Neural cell (in vitro differentiated cells): ENCODE results near the gene ZNF566. TPM values are rescaled to one million over a fixed set of nuclear protein-coding genes. Genes with fewer than 3 reads are reported as not detected.

Experiments
- H2AFZ ChIP-seq: fragments of 200-600, 300-800 bp; sonication (generic), shearing (Covaris generic); 2 replicates; pipeline ENCODE4 v1.6.0; 2014; ENCODE audit warnings: low read depth, mild to moderate bottlenecking, antibody characterized with exemption, low read length, moderate library complexity
- H3F3A ChIP-seq: fragments of 200-600 bp; shearing (Covaris generic); 2 replicates; pipeline ENCODE4 v1.6.1; 2016; ENCODE audit warnings: mild to moderate bottlenecking, moderate library complexity, mixed read lengths, antibody characterized with exemption, low read length; ENCODE audit not compliant: insufficient read depth, poor library complexity, severe bottlenecking
- H3K27ac ChIP-seq: fragments of 200-600, 300-800 bp; sonication (generic), shearing (Covaris generic); 2 replicates; pipeline ENCODE4 v1.5.1; 2014; ENCODE audit warnings: mild to moderate bottlenecking, low read length, moderate library complexity
- H3K27me3 ChIP-seq: fragments of 300-800, 200-600 bp; sonication (generic), shearing (Covaris generic); 2 replicates; pipeline ENCODE4 v1.6.0; 2014; ENCODE audit warnings: mild to moderate bottlenecking, low read depth, low read length, moderate library complexity; ENCODE audit not compliant: insufficient read depth
- H3K36me3 ChIP-seq: fragments of 300-800, 200-600 bp; sonication (generic), shearing (Covaris generic); 2 replicates; pipeline ENCODE4 v1.5.1; 2014; ENCODE audit warnings: mild to moderate bottlenecking, antibody characterized with exemption, low read length, moderate library complexity; ENCODE audit not compliant: insufficient read depth
- H3K4me2 ChIP-seq: fragments of 300-800, 200-600 bp; sonication (generic), shearing (Covaris generic); 2 replicates; pipeline ENCODE4 v1.6.0; 2014; ENCODE audit warnings: mild to moderate bottlenecking, low read length
- H3K4me3 ChIP-seq: fragments of 300-800, 200-600 bp; sonication (generic), shearing (Covaris generic); 2 replicates; pipeline ENCODE4 v1.5.1; 2014; ENCODE audit warnings: mild to moderate bottlenecking, low read length, moderate library complexity
- H3K79me2 ChIP-seq: fragments of 200-600 bp; shearing (Covaris generic); replicated peaks from 2 replicates; pipeline ENCODE4 v1.6.0; 2014; ENCODE audit warnings: mild to moderate bottlenecking, low read length, moderate library complexity; ENCODE audit not compliant: insufficient read depth
- H3K9ac ChIP-seq: fragments of 300-800, 200-600 bp; sonication (generic), shearing (Covaris generic); 2 replicates; pipeline ENCODE4 v1.6.1; 2016; ENCODE audit warnings: mild to moderate bottlenecking, low read length, mixed read lengths
- H3K9me2 ChIP-seq: fragments of 200-600 bp; shearing (Covaris generic); 2 replicates; pipeline ENCODE4 v1.6.1; 2016; ENCODE audit warnings: mild to moderate bottlenecking, low read length, mixed read lengths; ENCODE audit not compliant: insufficient read depth
- H3K9me3 ChIP-seq: fragments of 200-600, 300-800 bp; sonication (generic), shearing (Covaris generic); 2 replicates; pipeline ENCODE4 v1.6.1; 2016; ENCODE audit warnings: mild to moderate bottlenecking, mixed run types, low read length, moderate library complexity, mixed read lengths
- H4K20me1 ChIP-seq: fragments of 200-600 bp; shearing (Covaris generic); 2 replicates; pipeline ENCODE4 v1.6.1; 2016; ENCODE audit warnings: mild to moderate bottlenecking, mixed run types; ENCODE audit not compliant: insufficient read depth
- EP300 ChIP-seq: fragments of 450-650 bp; conservative IDR thresholded peaks from 2 replicates; pipeline ENCODE4 v1.6.1; 2014; ENCODE audit warnings: antibody characterized with exemption, mild to moderate bottlenecking, moderate library complexity; ENCODE audit not compliant: poor library complexity, severe bottlenecking
- EZH2 ChIP-seq: fragments of 200-600, 300-800 bp; shearing (Covaris generic), sonication (generic); IDR thresholded peaks from 2 replicates; pipeline ENCODE4 v1.6.1; 2014; ENCODE audit warnings: antibody characterized with exemption, low read length, borderline replicate concordance, mild to moderate bottlenecking; ENCODE audit not compliant: insufficient read depth, poor library complexity, severe bottlenecking
- MXI1 ChIP-seq: fragments of 450-650 bp; conservative IDR thresholded peaks from 2 replicates; pipeline ENCODE4 v1.6.1; 2014; ENCODE audit warnings: antibody characterized with exemption, mild to moderate bottlenecking; ENCODE audit not compliant: poor library complexity, severe bottlenecking
- POLR2AphosphoS5 ChIP-seq: IDR thresholded peaks from 2 replicates; pipeline ENCODE4 v1.6.1; 2012
- RAD21 ChIP-seq: fragments of 450-650 bp; conservative IDR thresholded peaks from 2 replicates; pipeline ENCODE4 v1.6.1; 2014; ENCODE audit warnings: antibody characterized with exemption, mild to moderate bottlenecking, moderate library complexity
- SMC3 ChIP-seq: fragments of 450-650 bp; conservative IDR thresholded peaks from 2 replicates; pipeline ENCODE4 v1.6.1; 2014; ENCODE audit warnings: antibody characterized with exemption, mild to moderate bottlenecking, moderate library complexity; ENCODE audit not compliant: poor library complexity
- TAF1 ChIP-seq: IDR thresholded peaks from 2 replicates; pipeline ENCODE4 v1.6.1; 2012; ENCODE audit warnings: low read depth
- polyA plus RNA-seq: library from polyadenylated mRNA; depleted of rRNA; stranded (reverse); fragments of >200 nt; gene quantifications from 2 replicates; pipeline ENCODE4 v1.2.3, GENCODE V29; 2014
- TF ChIP-seq, protein P1 (sequence below): IDR thresholded peaks from 2 replicates; pipeline ENCODE4 v1.6.1; 2012; ENCODE audit warnings: borderline replicate concordance
- TF ChIP-seq, protein P2 (sequence below): fragments of 450-650 bp; IDR thresholded peaks from 2 replicates; pipeline ENCODE4 v1.5.1; 2014; ENCODE audit warnings: antibody characterized with exemption, mild to moderate bottlenecking, moderate library complexity; ENCODE audit not compliant: poor library complexity, severe bottlenecking

Gene ZNF566
- polyA plus RNA-seq, 1 donor from 2014 or later, result 28.9 TPM

GRCh38 chr19:36423925-36424324, 65.4 kb downstream of the ZNF566 start:
- no peaks in the 10 kb centered on the region for H3K79me2 ChIP-seq
- H3K27me3 ChIP-seq, result peaks cover 22% of the 10 kb centered on the region
- no peak overlapping the region for H2AFZ ChIP-seq
- no peak overlapping the region for H3K4me2 ChIP-seq
- no peak for TF ChIP-seq TAF1
- TF ChIP-seq MXI1, result no peak
- TF ChIP-seq, protein P1, sequence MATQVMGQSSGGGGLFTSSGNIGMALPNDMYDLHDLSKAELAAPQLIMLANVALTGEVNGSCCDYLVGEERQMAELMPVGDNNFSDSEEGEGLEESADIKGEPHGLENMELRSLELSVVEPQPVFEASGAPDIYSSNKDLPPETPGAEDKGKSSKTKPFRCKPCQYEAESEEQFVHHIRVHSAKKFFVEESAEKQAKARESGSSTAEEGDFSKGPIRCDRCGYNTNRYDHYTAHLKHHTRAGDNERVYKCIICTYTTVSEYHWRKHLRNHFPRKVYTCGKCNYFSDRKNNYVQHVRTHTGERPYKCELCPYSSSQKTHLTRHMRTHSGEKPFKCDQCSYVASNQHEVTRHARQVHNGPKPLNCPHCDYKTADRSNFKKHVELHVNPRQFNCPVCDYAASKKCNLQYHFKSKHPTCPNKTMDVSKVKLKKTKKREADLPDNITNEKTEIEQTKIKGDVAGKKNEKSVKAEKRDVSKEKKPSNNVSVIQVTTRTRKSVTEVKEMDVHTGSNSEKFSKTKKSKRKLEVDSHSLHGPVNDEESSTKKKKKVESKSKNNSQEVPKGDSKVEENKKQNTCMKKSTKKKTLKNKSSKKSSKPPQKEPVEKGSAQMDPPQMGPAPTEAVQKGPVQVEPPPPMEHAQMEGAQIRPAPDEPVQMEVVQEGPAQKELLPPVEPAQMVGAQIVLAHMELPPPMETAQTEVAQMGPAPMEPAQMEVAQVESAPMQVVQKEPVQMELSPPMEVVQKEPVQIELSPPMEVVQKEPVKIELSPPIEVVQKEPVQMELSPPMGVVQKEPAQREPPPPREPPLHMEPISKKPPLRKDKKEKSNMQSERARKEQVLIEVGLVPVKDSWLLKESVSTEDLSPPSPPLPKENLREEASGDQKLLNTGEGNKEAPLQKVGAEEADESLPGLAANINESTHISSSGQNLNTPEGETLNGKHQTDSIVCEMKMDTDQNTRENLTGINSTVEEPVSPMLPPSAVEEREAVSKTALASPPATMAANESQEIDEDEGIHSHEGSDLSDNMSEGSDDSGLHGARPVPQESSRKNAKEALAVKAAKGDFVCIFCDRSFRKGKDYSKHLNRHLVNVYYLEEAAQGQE, result no peak
- no peak for TF ChIP-seq EP300
- TF ChIP-seq SMC3, result no peak
- no peak for TF ChIP-seq RAD21
- TF ChIP-seq EZH2, result no peak
- TF ChIP-seq POLR2AphosphoS5, result no peak
- TF ChIP-seq, protein P2, sequence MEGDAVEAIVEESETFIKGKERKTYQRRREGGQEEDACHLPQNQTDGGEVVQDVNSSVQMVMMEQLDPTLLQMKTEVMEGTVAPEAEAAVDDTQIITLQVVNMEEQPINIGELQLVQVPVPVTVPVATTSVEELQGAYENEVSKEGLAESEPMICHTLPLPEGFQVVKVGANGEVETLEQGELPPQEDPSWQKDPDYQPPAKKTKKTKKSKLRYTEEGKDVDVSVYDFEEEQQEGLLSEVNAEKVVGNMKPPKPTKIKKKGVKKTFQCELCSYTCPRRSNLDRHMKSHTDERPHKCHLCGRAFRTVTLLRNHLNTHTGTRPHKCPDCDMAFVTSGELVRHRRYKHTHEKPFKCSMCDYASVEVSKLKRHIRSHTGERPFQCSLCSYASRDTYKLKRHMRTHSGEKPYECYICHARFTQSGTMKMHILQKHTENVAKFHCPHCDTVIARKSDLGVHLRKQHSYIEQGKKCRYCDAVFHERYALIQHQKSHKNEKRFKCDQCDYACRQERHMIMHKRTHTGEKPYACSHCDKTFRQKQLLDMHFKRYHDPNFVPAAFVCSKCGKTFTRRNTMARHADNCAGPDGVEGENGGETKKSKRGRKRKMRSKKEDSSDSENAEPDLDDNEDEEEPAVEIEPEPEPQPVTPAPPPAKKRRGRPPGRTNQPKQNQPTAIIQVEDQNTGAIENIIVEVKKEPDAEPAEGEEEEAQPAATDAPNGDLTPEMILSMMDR, result no peak
- H3F3A ChIP-seq, result no peaks in the 10 kb centered on the region
- no peaks in the 10 kb centered on the region for H3K9me2 ChIP-seq
- H3K4me3 ChIP-seq, result no peak overlapping the region
- peaks cover 7% of the 10 kb centered on the region for H3K9me3 ChIP-seq
- H4K20me1 ChIP-seq, result no peaks in the 10 kb centered on the region
- H3K36me3 ChIP-seq, result no peaks in the 10 kb centered on the region
- H3K9ac ChIP-seq, result no peak overlapping the region
- no peak overlapping the region for H3K27ac ChIP-seq

GRCh38 chr19:36421749-36422481, 67.4 kb downstream of the ZNF566 start:
- peaks cover 22% of the 10 kb centered on the region for H3K27me3 ChIP-seq
- TF ChIP-seq, protein P2, result no peak
- TF ChIP-seq RAD21 (no peak), SMC3 (no peak)
- H3K27ac ChIP-seq, result no peak overlapping the region
- H3K9ac ChIP-seq, result no peak overlapping the region
- no peaks in the 10 kb centered on the region for H3K36me3 ChIP-seq
- H3K9me2 ChIP-seq, result no peaks in the 10 kb centered on the region
- no peaks in the 10 kb centered on the region for H3F3A ChIP-seq
- H3K4me2 ChIP-seq, result no peak overlapping the region
- peaks cover 11% of the 10 kb centered on the region for H3K79me2 ChIP-seq
- H3K4me3 ChIP-seq, result peak overlapping the region; percentile 40
- H3K9me3 ChIP-seq, result peaks cover 7% of the 10 kb centered on the region
- H4K20me1 ChIP-seq, result no peaks in the 10 kb centered on the region
- H2AFZ ChIP-seq, result no peak overlapping the region
